Activated T-helper 9 cell treated with anti-CD3 and anti-CD28 coated beads, Interleukin-2, amount 50 U/mL, for 16 hours (primary cell): ENCODE results near the gene RIPOR2.
"Not testable (repeated sequence)": the region's sequence is repeated elsewhere in the genome, so short reads cannot be mapped to it uniquely, and the experiment has no call there.

Source experiments
- DNase-seq: peaks from one replicate; pipeline ENCODE4 v3.0.0-alpha.2; 2020; ENCODE audit warnings: low read depth

The RIPOR2 gene

DNA sequence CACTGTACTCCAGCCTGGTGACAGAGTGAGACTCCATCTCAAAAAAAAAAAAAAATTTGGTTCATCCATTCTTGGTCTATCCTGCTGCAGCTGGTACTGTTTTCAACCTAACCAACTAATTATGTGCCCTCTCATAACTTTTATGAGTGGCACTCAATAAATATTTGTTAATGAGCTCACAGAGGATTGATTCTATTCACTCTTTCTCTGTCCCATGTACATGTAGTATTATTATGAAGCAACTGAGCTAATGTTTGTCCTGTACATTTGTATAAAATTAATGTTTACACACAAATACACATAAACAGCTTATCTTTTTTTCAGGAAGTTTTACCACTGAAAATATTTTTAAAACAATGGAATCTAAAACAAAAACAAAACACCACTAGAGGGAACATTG lies 10.1 kb downstream of the RIPOR2 start:
- no peak for DNase-seq

DNA sequence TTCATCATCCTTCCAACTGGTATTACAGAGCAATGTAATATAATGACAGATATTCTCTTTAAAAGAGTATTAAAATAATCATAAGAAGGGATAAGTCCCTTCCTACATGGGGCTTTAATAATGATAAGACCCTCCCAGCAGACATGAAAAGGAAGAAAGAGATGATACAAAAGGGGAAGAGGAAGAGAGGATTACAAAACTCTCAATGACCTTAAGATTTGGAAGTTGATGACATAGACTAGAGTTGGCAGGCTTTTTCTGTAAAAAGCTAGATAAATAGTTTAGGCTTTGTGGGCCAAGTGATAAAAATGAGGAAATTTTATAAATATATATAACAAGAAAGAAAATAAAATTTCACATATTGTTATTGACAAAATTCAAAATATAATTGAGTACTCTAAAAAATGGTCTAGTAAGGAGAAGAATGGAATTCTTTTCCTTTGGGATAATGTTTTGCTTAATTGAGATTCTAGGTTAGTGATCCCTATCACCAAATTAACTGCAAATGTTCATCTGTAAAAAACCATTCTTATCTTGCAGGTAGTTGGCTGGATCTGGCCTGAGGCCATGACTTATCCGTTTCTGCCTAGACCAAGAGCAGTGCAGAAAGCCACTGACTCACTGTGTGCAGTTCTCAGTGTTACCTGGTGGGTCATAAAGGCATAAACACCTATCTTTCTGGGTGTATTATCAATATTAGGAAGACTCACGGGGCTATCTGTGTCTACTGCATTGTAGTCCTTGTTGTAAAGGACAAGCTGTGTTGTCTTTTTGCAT lies 11.0 kb downstream of the RIPOR2 start:
- no peak for DNase-seq

DNA sequence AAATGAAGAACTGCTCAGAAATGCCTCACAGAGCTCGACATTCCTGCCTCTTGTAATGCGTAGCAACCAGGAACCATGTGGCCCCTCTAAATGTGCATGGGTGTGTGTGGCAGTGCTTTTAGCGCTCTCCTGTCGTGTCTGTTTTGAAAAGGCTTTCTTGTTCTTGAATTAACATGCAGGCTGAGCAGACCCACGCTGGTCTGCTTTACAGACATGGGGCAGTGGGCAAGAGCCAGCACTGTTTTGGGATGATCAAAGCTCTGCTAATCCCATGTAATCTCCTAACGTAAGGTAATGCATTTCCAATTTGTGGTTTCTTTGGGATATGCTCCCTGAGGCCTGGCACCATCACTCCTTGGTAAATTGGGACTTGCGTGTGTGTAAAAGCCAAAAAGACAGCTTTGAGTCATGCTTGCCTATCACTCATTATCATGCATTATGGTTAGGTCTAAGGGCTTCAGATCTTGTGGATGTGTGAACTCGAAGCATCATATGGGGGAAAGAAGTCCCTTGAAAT lies 11.8 kb downstream of the RIPOR2 start:
- no peak for DNase-seq

DNA sequence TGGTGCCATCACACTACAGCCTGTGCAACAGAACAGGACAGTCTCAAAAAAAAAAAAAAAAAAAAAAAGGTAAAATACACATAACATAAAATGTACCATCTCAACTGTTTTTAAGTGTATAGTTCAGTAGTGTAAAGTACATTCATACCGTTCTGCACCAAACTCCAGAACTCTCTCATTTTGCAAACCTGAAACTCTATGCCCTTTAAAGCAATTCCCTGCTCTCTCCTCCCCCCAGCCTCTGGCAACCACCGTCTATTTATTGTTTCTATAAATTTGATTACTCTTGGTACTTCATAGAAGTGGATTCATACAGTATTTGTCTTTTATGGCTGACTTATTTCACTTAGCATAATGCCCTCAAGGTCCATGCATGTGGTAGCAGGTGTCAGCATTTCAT lies 12.9 kb downstream of the RIPOR2 start:
- DNase-seq = no peak

DNA sequence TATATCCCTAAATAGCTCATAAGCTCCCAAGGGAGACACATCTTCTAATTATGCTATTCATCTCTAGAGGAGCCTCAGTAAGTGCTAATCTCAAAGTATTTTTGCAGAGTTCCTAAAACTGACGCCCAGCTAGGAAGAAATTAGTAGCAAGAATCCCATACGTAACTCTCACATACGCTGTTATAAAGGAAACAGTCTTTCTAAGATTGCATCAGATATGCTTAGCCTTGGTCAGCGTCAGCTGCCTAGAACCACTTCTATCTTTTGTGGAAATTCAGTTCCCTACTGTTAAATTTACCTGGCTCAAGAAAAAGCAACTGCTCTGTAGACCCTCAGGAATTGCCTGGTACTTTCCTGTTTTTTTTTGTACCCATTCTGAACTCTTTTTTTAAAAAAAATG lies 13.6 kb downstream of the RIPOR2 start:
- no peak for DNase-seq

DNA sequence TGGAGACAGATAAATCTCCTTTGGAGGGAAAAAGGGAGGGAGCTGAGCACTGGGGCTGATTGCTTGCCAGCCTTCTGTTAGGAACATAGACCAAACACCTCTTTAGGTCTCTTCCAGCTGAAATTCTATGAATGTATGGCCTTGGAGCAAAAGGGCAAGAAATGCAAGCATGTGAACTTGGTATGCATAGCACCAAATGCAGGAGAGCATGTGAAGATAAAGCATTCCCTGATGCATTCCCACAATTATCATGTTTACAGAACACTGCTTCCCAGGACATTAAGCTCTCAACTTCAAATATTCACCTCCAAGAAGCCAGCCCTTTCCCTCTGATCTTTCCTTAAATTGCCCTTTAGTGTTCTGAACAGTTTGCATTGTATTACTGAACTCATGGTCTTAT lies 15.6 kb downstream of the RIPOR2 start:
- DNase-seq = no peak

DNA sequence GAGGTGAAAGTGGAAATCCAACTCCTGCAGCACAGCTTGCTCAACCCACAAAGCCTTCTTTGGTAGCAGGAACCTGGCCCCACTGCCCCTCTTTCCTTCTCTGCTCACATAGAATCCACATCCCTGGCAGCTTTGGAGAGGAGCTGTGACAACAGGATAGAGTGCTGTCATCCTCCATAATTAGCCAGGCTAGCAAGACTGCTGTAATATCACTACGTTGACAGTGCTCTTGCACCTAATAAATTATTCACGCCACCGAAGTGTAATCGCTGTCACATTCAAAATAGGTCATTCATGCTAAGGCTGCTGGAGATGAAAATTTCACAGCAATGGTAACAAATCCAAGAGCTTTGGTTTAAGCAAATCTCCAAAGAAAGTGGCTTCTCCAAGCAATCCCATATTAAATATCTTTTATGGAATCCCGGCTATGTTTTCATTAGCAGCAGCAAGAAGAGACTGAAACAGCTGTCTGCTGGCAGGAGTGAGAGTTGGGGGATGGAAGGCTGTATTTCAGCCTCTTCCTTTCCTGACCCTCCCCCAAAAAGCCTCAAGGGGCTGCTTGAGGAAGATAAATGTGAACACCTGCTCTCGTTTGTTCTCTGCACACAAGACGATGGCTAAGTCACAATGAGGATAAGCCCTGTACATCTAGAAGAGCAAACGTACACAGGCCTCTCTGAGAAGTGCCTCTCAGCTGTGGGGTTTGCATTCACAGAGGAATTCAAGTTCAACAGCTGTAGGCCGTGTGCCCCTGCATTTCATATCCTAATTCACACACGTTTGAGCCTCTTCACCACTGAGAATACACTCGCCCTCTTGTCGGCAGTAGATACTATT lies 16.5 kb downstream of the RIPOR2 start:
- no peak for DNase-seq

DNA sequence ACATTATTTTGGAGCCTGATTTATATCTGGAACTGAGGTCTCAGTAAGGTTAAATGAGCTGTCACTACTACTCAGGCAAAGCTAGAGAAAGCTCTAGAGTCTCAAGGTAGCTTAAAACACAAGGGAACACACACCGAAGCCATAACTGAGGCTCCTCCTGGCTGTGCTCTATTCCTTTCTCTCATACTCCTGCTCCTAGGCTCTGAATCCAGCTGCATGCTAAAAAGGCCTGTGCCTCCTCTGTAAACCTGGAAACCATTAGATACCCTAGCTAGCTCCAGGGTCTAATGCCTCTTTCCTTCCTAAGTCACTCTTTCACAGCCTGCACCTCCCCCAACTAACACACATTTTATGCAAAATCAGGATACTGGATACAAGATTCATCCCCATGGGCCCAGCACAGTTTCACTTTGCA lies 17.1 kb downstream of the RIPOR2 start:
- no peak for DNase-seq

DNA sequence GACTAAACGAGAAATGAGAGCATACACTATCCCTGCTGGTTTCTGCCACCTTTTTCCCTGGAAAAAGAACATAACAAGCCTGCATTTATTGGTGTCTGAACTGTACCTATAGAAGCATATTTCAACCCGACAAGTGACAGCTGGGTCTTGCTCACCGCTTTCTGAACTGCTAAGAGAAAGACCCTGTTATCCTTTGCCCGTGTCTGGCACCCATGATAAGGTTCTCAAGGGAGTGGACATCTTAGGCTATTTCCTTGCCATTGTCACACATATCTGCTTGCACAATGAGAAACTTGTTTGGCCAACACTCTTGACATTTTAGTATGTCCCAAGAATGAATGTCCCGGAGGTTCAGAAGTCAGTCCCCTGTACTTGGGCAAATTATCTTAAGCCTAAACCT lies 19.3 kb downstream of the RIPOR2 start:
- DNase-seq = no peak

DNA sequence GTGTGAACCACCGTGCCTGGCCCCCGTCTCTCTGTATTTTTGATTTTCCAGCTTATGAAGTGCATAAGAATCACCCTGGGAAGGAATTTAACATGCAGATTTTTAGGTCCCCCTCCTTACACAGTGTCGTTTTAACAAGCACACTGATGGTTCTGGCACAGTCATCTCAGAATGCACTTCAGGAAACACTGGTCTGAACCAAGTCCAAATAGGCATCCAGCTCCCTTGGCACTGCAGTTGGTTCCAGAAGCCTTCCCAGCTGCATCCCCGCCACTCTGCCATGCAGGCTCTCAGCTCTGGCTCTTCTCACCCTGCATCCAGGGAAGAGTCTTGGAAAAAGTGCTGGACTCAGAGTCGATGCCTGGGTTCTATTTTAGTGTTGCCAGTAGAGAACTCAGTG lies 20.1 kb downstream of the RIPOR2 start:
- DNase-seq = no peak

DNA sequence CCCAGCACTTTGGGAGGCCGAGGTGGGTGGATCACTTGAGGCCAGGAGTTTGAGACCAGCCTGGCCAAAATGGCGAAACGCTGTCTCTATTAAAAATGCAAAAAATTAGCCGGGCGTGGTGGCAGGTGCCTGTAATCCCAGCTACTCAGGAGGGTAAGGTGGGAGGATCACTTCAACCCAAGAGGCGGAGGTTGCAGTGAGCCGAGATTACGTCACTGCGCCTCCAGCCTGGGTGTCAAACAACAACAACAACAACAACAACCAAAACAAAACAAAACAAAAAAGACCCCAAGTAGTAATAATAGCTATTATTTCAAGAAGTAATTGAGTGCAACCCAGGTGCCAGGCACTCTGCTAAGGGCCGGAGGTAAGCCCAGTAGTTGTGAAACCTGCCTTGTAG lies 21.7 kb downstream of the RIPOR2 start:
- DNase-seq = not testable (repeated sequence)

DNA sequence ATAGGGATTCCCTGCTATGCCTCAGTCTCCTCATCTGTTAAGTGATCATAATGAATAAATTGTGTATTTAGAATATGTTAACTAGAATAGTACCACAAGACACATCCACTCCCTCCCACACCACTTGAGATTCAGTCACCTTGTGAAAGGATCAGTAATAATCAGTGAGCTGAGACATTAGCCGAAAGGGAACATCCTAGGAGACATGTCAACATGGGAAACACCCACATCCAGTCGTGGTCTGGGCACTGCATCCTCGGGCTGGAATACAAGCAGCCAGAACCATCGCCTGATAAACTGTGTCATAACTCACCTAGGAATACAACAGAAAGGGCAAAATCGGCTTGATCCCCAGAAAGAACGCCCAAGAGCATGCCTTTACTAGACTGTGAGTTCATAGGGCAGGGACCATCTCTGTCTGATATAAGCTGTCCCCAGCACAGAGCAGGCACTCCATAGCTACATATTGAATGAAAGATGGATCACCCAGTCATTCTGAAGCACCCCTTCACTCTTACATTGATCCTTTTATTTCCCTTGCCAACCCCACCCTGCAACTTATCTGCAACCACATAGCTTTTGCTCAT lies 23.9 kb downstream of the RIPOR2 start:
- no peak for DNase-seq

DNA sequence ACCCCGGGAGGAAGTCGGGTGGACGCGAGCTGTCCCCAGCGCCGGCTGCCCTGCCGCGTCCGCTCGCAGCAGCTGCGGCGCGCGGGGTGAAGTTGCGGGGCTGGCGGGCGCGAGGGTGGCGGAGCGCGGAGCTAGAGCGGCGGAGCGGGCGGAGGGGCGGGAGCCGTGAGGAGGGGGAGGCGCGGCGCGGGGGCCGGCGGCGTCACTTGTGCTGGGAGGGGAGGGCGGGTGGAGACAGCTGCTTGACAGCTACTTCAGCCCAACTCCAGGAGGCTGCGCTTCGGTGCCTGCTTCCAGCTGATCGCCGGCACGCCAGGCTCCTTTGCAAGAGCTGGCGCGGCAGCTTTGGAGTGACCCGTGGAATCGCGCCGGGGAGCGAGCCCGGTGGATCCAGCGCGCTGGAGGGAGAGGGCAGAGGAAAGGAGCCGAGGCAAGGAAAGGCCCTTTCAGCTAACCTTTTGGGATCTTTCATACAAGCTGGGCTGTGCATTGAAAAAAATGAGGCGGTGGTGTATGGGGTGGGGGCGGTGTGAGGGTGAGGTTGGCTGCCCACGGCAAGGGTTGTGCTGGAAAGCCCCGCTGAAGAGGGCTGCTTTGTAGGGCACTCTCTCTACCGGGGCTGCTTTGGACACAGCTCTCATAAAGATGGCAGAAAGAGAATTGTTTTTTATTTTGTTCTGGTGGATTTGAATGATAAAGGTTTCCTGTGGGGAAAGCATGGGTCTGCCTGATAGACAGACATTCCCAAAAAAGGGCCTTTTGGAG lies 24.6 kb downstream of the RIPOR2 start:
- peak; percentile 39 for DNase-seq

DNA sequence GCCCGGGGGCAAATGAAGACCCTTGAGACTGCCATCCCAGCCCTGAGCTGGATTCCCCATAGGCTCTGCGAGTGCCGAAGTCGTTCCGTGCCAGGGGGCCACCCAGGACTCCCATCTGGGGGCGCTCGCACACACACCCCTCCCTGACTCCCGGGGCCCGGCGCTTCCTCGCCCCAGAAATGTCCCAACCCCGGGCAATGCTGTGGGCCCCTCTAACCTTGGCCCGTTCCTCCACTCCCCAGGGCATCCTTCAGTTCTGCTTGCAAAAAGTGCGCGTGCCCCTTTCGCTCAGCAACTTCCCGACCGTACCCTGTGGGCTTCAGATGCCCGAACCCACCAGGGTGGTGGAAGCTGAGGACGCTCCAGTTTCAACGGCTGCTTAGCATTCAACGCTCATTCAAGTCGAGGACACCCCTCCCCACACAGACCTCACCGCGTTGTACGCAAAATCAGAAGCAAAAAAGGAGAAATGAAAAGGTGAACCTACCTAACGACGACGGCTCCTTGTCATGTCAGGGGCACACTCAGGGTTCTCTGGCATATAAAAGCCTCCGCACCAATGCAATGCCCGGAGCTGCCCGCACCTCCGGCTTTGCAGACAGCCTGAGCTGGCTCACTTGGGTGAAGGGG lies 25.3 kb downstream of the RIPOR2 start:
- DNase-seq = no peak

DNA sequence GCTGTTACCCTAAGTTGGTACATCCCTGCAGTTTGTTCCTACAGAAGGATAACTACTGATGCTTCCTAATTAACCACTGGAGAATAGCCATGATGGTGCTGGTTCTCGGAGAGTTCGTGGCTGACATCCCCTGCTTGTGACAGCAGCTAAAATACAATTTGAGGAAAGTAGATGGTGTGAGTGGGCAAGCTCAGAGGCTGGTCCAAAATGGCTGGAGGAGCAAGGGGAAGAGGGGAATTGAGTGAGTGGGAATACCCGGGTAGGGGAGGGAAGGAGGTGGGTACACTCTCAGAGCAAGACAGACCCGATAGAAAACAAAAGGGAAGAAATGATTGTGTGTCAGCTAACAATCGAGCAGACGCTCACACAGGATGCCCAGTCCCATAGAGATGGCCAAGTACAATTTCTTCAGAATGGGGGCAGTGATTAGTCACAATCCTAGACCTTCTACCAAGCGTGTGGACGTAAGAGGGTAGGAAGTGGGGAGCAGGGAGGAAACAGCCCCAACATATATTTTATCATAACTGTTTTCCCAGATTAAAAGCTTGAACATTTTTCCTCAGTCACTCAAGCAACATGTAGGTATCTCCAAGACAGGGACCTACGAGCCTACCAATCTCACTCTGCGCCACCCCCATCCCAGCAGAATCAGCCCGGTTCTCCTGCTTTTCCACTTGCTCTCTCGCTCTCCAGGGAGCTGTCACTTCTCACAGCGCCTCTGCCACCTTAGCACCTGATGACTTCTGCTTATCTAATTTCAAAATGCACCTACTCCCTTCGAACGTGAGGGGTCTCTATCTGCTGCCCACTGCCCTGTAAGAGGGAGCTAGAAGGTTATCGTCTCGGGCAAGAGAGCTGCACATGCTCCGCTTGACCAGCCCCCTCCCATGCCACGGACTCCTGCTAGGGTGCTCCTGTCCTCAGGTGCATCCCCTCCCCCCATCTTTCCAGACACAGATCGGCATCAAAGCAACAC lies 26.2 kb downstream of the RIPOR2 start:
- DNase-seq = no peak

DNA sequence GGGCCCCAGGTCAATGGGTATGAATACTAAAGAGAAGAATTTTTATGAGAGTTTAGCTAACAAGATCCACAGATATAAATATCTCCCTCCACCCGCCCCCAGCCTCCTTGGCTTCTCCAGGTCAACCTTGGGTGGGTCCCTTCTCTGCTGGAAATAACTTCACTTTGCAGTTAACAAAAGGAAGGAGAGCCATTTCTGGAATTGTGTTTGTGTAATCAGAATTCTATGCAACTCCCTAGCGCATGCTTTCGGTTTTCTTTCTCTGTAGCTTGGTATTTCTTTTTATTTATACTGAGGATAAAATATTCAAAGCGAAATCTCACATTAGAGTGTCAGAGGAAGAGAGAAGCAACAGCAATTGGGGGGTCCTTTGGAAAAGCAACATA lies 27.1 kb downstream of the RIPOR2 start:
- DNase-seq = no peak

DNA sequence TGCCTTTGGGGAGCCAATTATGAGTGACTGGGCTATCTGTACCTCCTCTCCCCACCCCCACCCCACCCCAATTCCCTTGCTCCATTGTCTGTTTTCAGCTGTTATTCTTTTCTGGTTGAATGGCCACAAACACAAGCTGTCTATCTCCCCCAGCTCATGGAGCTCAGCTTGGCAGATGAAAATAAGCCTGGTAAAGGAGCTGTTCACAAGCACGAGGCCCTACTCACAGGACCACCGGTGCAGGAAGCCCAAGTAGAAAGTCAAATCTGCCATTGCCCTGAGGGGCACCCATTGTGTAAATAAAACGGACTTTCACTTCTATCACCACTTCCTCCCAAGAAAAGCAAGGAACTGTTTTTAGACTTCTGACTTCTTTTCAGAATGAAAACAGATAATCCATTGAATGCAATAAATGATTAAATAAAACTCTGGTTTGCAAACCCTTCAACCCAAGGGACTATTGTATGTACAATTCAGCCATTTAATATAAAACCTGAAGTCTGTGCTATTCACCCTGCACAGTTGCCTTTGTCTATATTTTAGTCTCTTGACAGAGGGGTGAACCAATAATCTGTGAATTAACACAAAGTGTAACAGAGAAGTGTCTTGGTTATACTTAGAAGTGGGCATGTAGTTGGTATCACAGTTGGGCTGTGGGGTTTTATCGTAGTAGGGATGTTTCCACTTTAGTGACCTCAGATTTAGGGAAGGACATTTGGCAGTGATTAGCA lies 27.7 kb downstream of the RIPOR2 start:
- no peak for DNase-seq

DNA sequence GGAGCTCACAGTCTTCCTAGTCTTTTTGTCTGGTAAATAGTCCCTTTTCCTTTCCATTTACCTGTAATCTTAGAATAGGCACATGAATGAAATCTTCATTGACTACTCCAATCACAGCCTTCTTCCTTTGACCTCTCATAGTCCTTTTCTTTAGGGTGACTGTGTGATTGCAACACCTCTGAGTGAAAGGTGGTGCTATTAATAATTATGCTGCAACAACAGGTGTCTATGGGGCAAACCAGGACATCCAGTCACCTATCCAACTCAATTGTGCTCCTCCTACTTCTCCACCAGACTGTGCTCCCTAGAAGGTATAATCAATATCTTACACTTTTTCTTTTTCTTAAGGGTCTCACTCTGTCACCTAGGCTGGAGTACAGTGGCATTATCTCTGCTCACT lies 29.4 kb downstream of the RIPOR2 start:
- no peak for DNase-seq

DNA sequence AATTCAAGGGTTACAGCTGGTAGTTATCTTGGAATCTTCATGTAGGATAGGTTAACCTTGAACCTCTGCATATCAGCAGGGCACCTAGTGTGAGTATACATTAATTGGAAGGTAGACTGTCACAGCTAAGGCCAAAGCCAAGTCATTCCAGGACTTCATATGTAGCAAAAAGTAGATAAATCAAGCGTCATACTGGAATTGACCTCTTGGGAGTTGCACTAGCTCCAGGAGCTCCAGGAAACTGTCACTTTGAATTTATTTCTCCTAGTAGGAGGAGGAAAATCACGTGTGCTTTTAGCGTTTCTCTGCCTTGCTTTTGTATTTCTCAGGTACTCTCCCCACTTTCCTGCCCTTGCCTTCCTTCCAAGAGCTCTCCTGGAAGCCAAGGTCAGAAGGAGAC lies 30.3 kb downstream of the RIPOR2 start:
- no peak for DNase-seq

DNA sequence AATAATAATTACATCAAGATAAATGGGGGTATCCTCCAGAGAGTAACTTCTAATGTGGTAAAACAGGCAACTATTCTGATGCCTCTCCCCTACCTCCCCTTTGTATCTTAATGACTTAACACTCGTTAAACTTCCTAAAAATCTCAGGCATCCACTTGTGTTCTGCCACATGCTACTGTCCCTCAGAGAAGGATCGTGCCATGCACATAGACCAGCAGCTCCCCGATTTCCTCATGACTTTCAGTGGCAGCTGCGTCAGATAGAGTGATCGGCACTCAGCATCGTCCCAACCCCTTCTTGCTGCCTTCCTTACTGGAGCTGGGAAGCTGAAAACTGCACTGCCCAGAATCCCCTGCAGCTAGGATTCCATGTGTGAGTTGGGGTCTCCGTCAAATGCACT lies 32.1 kb downstream of the RIPOR2 start:
- no peak for DNase-seq
